Neutrophil (primary cell): ENCODE measurements around the gene EMP3.

Experiments
- H3K27ac ChIP-seq: fragments of 200-600 bp; sonication (generic); 2 replicates; pipeline ENCODE4 v1.5.1; 2016; ENCODE audit warnings: mild to moderate bottlenecking, moderate library complexity
- H3K27me3 ChIP-seq: fragments of 200-600 bp; sonication (generic); 2 replicates; pipeline ENCODE4 v1.6.0; 2016; ENCODE audit warnings: mild to moderate bottlenecking
- H3K36me3 ChIP-seq: fragments of 200-600 bp; sonication (generic); 2 replicates; pipeline ENCODE4 v1.5.1; 2017
- H3K4me1 ChIP-seq, 2 experiments: fragments of 200-600 bp in 1 of 2; sonication (generic) in 1 of 2; 1 replicate in 1 of 2; 2 replicates in 1 of 2; pipeline versions ENCODE4 v1.5.1 to v1.6.1; 2013 to 2016; ENCODE audit warnings: low read depth in 1 of 2, low read length in 1 of 2, mild to moderate bottlenecking in 1 of 2, moderate library complexity in 1 of 2; ENCODE audit not compliant: control insufficient read depth in 1 of 2, insufficient read depth in 1 of 2
- H3K4me3 ChIP-seq, 2 experiments: fragments of 200-600 bp in 1 of 2; sonication (generic) in 1 of 2; 1 replicate in 1 of 2; 2 replicates in 1 of 2; pipeline ENCODE4 v1.5.1; 2013 to 2016; ENCODE audit warnings: low read depth in 1 of 2, low read length in 1 of 2, mild to moderate bottlenecking in 1 of 2, moderate library complexity in 1 of 2
- H3K9me3 ChIP-seq: fragments of 200-600 bp; sonication (generic); 2 replicates; pipeline ENCODE4 v1.5.1; 2016
- TF ChIP-seq, protein P1 (sequence below): fragments of 200-600 bp; sonication (generic); IDR thresholded peaks from 2 replicates; pipeline ENCODE4 v1.5.1; 2016; ENCODE audit warnings: antibody characterized with exemption

EMP3 gene, protein sequence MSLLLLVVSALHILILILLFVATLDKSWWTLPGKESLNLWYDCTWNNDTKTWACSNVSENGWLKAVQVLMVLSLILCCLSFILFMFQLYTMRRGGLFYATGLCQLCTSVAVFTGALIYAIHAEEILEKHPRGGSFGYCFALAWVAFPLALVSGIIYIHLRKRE

GRCh38 chr19:48325265-48325910, at the start of gene EMP3:
Gene EMP3 (plus strand): TSS chr19:48325552. CDS start chr19:48326845, 1,293 bp downstream.
- H3K9me3 ChIP-seq, result no peaks in the 10 kb centered on the region
- H3K27ac ChIP-seq, result peak within 1 kb of the TSS; percentile 99
- TF ChIP-seq, protein P1, sequence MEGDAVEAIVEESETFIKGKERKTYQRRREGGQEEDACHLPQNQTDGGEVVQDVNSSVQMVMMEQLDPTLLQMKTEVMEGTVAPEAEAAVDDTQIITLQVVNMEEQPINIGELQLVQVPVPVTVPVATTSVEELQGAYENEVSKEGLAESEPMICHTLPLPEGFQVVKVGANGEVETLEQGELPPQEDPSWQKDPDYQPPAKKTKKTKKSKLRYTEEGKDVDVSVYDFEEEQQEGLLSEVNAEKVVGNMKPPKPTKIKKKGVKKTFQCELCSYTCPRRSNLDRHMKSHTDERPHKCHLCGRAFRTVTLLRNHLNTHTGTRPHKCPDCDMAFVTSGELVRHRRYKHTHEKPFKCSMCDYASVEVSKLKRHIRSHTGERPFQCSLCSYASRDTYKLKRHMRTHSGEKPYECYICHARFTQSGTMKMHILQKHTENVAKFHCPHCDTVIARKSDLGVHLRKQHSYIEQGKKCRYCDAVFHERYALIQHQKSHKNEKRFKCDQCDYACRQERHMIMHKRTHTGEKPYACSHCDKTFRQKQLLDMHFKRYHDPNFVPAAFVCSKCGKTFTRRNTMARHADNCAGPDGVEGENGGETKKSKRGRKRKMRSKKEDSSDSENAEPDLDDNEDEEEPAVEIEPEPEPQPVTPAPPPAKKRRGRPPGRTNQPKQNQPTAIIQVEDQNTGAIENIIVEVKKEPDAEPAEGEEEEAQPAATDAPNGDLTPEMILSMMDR, result no peak
- no peaks in the 10 kb centered on the region for H3K27me3 ChIP-seq
- H3K36me3 ChIP-seq, result peaks cover 16% of the 10 kb centered on the region
- H3K4me1 ChIP-seq, result peaks cover 95 to 97% of the 10 kb centered on the region in 2 experiments
- H3K4me3 ChIP-seq, result peak within 1 kb of the TSS; percentile 65 to 88

GRCh38 chr19:48279747-48280146, 45.6 kb upstream of the EMP3 start:
- H3K4me3 ChIP-seq, result no peak overlapping the region
- H3K9me3 ChIP-seq, result no peaks in the 10 kb centered on the region
- no peak overlapping the region for H3K27ac ChIP-seq
- H3K36me3 ChIP-seq, result no peaks in the 10 kb centered on the region
- peaks cover 18 to 27% of the 10 kb centered on the region in 2 experiments for H3K4me1 ChIP-seq
- TF ChIP-seq, protein P1, result no peak
- no peaks in the 10 kb centered on the region for H3K27me3 ChIP-seq

DNA sequence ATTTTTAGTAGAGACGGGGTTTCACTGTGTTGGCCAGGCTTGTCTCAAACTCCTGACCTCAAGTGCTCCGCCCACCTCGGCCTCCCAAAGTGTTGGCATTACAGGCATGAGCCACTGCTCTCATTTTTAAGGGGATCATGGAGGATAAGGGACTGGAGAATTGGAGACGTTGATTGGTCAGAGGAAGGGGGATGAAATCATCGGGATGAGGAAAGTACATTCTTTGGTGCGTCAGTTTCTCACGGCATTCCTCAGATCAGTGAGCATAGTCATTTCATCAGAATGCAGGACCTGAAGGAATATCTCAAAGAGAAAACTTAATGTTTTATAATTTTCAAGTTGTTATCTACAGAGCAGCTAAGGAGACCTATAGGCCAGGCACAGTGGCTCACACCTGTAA, 41.4 kb upstream of the EMP3 start:
- Histone ChIP-seq H3K4me1 (peaks cover 24 to 36% of the 10 kb centered on the region in 2 experiments), H3K9me3 (no peaks in the 10 kb centered on the region), H3K4me3 (no peak overlapping the region), H3K27me3 (no peaks in the 10 kb centered on the region), H3K27ac (no peak overlapping the region), H3K36me3 (no peaks in the 10 kb centered on the region)
- TF ChIP-seq, protein P1, result no peak

DNA sequence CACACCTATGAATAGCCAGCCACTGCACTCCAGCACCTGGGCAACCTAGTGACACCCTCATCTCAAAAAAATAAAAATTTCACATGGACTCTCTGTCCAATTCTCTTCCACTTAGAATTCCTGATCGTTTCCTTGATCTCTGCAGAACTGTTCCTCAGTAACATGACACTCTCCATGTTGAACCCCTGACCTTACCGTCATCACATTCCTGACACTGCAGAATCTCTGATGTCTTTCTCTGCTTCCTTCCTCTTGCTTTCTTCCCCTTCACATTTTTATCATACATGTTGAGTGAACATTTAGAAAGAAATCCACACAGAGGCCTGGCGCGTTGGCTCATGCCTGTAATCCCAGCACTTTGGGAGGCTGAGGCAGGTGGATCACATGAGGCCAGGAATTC, 40.5 kb upstream of the EMP3 start:
- no peaks in the 10 kb centered on the region for H3K36me3 ChIP-seq
- TF ChIP-seq, protein P1, result no peak

DNA sequence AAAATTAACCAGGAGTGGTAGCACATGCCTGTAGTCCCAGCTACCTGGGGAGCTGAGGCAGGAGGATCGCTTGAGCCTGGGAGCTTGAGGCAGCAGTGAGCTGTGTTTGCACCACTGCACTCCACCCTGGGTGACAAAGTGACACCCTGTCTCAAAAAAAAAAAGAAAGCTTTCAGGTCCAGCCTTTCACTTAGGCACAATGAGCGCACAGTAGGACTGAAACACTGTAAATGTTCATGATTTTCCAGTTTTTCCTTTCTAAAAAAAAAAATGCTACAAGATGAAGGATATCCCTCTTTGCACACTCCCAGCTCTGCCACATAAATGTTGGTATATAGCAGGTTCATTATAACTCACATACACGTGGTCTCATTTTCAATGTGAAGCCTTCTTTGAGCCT, 37.6 kb upstream of the EMP3 start:
- H3K4me1 ChIP-seq, result peaks cover 18 to 22% of the 10 kb centered on the region in 2 experiments
- H3K4me3 ChIP-seq, result no peak overlapping the region
- peaks cover 11% of the 10 kb centered on the region for H3K27me3 ChIP-seq
- H3K36me3 ChIP-seq, result no peaks in the 10 kb centered on the region
- no peak overlapping the region for H3K27ac ChIP-seq
- H3K9me3 ChIP-seq, result no peaks in the 10 kb centered on the region
- TF ChIP-seq, protein P1, result no peak

More for the DNA sequence above, 40.5 kb upstream of the EMP3 start:
- Histone ChIP-seq H3K9me3 (no peaks in the 10 kb centered on the region), H3K4me3 (no peak overlapping the region), H3K27me3 (no peaks in the 10 kb centered on the region), H3K4me1 (peaks cover 23 to 33% of the 10 kb centered on the region in 2 experiments), H3K27ac (peak overlapping the region; percentile 69)
